ENCODE measurements around the gene PCK2.
A peak's percentile ranks its signal among the peaks of the same experiment; 100 is the strongest.

Gene PCK2

GRCh38 chr14:24115422-24116127 is 21.5 kb downstream of the PCK2 start:
- no peak for DNase-seq (ENCODE audit: low read depth)

GRCh38 chr14:24116128-24116814 is 22.2 kb downstream of the PCK2 start:
- DNase-seq (ENCODE audit: low read depth): no peak

- no peak for DNase-seq (ENCODE audit: low read depth)
Observed at GRCh38 chr14:24117179-24117578, 23.1 kb downstream of the PCK2 start.

GRCh38 chr14:24119691-24120090 is 25.6 kb downstream of the PCK2 start:
- DNase-seq (ENCODE audit: low read depth): no peak

GRCh38 chr14:24121210-24121609 is 27.1 kb downstream of the PCK2 start:
- DNase-seq (ENCODE audit: low read depth): no peak

- no peak for DNase-seq (ENCODE audit: low read depth)
Observed at GRCh38 chr14:24122416-24122815, 28.3 kb downstream of the PCK2 start.

- no peak for DNase-seq (ENCODE audit: low read depth)
Observed at GRCh38 chr14:24122898-24123297, 28.8 kb downstream of the PCK2 start.

GRCh38 chr14:24123424-24124417 is 29.6 kb downstream of the PCK2 start:
- DNase-seq (ENCODE audit: low read depth): no peak

GRCh38 chr14:24126939-24127338 is 32.8 kb downstream of the PCK2 start:
- no peak for DNase-seq (ENCODE audit: low read depth)

GRCh38 chr14:24127673-24128072 is 33.6 kb downstream of the PCK2 start:
- no peak for DNase-seq (ENCODE audit: low read depth)

- DNase-seq (ENCODE audit: low read depth): no peak
Observed at GRCh38 chr14:24129410-24129998, 35.4 kb downstream of the PCK2 start.

- no peak for DNase-seq (ENCODE audit: low read depth)
Observed at GRCh38 chr14:24130380-24130716, 36.2 kb downstream of the PCK2 start, which contains the start of gene FITM1. Gene FITM1, plus strand, starts transcription at chr14:24130659. Its CDS starts 905 bp downstream, at chr14:24131564.

- DNase-seq (ENCODE audit: low read depth): no peak
Observed at GRCh38 chr14:24130717-24131548, 36.8 kb downstream of the PCK2 start.

GRCh38 chr14:24131549-24131966 is 37.4 kb downstream of the PCK2 start:
- no peak for DNase-seq (ENCODE audit: low read depth)

- no peak for DNase-seq (ENCODE audit: low read depth)
Observed at GRCh38 chr14:24132061-24132685, 38.1 kb downstream of the PCK2 start.

GRCh38 chr14:24132976-24133375 is 38.9 kb downstream of the PCK2 start:
- no peak for DNase-seq (ENCODE audit: low read depth)

GRCh38 chr14:24133735-24134134 is 39.6 kb downstream of the PCK2 start:
- no peak for DNase-seq (ENCODE audit: low read depth)

GRCh38 chr14:24135584-24135833 is 41.4 kb downstream of the PCK2 start:
- no peak for DNase-seq (ENCODE audit: low read depth)

GRCh38 chr14:24135834-24136683 is 41.9 kb downstream of the PCK2 start, which contains the start of gene PSME1:
Gene PSME1, plus strand, starts transcription at chr14:24136194. Its CDS starts 69 bp downstream, at chr14:24136263.
- peak; percentile 90 for DNase-seq (ENCODE audit: low read depth)

Data from activated gamma-delta T cell treated with anti-CD3 and anti-CD28 coated beads, Interleukin-2, amount 50 U/mL, for 16 hours (primary cell).